Measurements from ENCODE around the gene PDE10A. TPM values are rescaled to one million over a fixed set of nuclear protein-coding genes. Genes with fewer than 3 reads are reported as not detected.

PDE10A gene
- polyA plus RNA-seq, 3 donors: not detected

- no peaks in the 10 kb centered on the region for H4K20me1 ChIP-seq (ENCODE audit: insufficient read depth, low read length)
- no peaks in the 10 kb centered on the region for H3K79me2 ChIP-seq (ENCODE audit: insufficient read depth, low read length)
- H3K4me1 ChIP-seq (ENCODE audit: control insufficient read depth in 1 of 2, insufficient read depth in 2 of 2, low read length in 2 of 2): no peaks in the 10 kb centered on the region
- DNase-seq: no peak
- H3K9me3 ChIP-seq (replicated peaks in 1 of 2; ENCODE audit: control insufficient read depth in 1 of 2, insufficient read depth in 1 of 2, low read length in 2 of 2): no peaks in the 10 kb centered on the region
- TF ChIP-seq, protein P1, sequence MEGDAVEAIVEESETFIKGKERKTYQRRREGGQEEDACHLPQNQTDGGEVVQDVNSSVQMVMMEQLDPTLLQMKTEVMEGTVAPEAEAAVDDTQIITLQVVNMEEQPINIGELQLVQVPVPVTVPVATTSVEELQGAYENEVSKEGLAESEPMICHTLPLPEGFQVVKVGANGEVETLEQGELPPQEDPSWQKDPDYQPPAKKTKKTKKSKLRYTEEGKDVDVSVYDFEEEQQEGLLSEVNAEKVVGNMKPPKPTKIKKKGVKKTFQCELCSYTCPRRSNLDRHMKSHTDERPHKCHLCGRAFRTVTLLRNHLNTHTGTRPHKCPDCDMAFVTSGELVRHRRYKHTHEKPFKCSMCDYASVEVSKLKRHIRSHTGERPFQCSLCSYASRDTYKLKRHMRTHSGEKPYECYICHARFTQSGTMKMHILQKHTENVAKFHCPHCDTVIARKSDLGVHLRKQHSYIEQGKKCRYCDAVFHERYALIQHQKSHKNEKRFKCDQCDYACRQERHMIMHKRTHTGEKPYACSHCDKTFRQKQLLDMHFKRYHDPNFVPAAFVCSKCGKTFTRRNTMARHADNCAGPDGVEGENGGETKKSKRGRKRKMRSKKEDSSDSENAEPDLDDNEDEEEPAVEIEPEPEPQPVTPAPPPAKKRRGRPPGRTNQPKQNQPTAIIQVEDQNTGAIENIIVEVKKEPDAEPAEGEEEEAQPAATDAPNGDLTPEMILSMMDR (IDR thresholded peaks at IDR 0.05): no peak
- no peaks in the 10 kb centered on the region for H3K36me3 ChIP-seq (replicated peaks in 1 of 2; ENCODE audit: control insufficient read depth in 1 of 2, insufficient read depth in 2 of 2, low read length in 2 of 2)
- WGBS (ENCODE audit: insufficient coverage): 95% methylated on average over 11 of the region's 11 CpGs
- no peaks in the 10 kb centered on the region for H3K27me3 ChIP-seq (ENCODE audit: control insufficient read depth in 2 of 2, insufficient read depth in 2 of 2, low read length in 2 of 2)
- no peak overlapping the region for H3K27ac ChIP-seq (ENCODE audit: low read depth in 1 of 2, low read length in 2 of 2)
- intact Hi-C loops (cut with micrococcal nuclease): no loop called here
- Mint-ChIP-seq H3K36me3 (no peaks in the 10 kb centered on the region), H3K4me1 (no peaks in the 10 kb centered on the region), H3K27me3 (ENCODE audit: low read depth in 3 of 3) (peaks cover 0 to 2% (median 2%) of the 10 kb centered on the region in 3 donors), H3K4me3 (no peak overlapping the region), H3K9me3 (peaks cover 0 to 4% (median 2%) of the 10 kb centered on the region in 7 donors), H3K27ac (no peak overlapping the region)
- H2AFZ ChIP-seq (ENCODE audit: insufficient read depth, low read depth, low read length, poor library complexity, severe bottlenecking): no peak overlapping the region
- no peak overlapping the region for H3K9ac ChIP-seq (ENCODE audit: insufficient read depth, low read length, poor library complexity, severe bottlenecking)
- H3K4me2 ChIP-seq (replicated peaks; ENCODE audit: extremely low read depth, low read length, poor library complexity, severe bottlenecking): no peak overlapping the region
- H3K4me3 ChIP-seq (replicated peaks in 1 of 3; ENCODE audit: low read depth in 2 of 3, low read length in 3 of 3): no peak overlapping the region
Measured at GRCh38 chr6:165701564-165702354, 38.7 kb upstream of the PDE10A start.

GRCh38 chr6:165701005-165701404 is 38.0 kb upstream of the PDE10A start:
- intact Hi-C loops (cut with micrococcal nuclease): no loop called here
- no peak overlapping the region for H3K27ac Mint-ChIP-seq
- H3K36me3 Mint-ChIP-seq: no peaks in the 10 kb centered on the region
- no peaks in the 10 kb centered on the region for H3K4me1 Mint-ChIP-seq
- DNase-seq: no peak
- Histone ChIP-seq H3K27me3 (ENCODE audit: control insufficient read depth in 2 of 2, insufficient read depth in 2 of 2, low read length in 2 of 2) (no peaks in the 10 kb centered on the region), H3K4me1 (ENCODE audit: control insufficient read depth in 1 of 2, insufficient read depth in 2 of 2, low read length in 2 of 2) (no peaks in the 10 kb centered on the region), H3K4me2 (replicated peaks; ENCODE audit: extremely low read depth, low read length, poor library complexity, severe bottlenecking) (no peak overlapping the region), H3K36me3 (replicated peaks in 1 of 2; ENCODE audit: control insufficient read depth in 1 of 2, insufficient read depth in 2 of 2, low read length in 2 of 2) (no peaks in the 10 kb centered on the region), H4K20me1 (ENCODE audit: insufficient read depth, low read length) (no peaks in the 10 kb centered on the region), H3K79me2 (ENCODE audit: insufficient read depth, low read length) (no peaks in the 10 kb centered on the region), H3K9ac (ENCODE audit: insufficient read depth, low read length, poor library complexity, severe bottlenecking) (no peak overlapping the region), H3K27ac (ENCODE audit: low read depth in 1 of 2, low read length in 2 of 2) (no peak overlapping the region), H3K9me3 (replicated peaks in 1 of 2; ENCODE audit: control insufficient read depth in 1 of 2, insufficient read depth in 1 of 2, low read length in 2 of 2) (no peaks in the 10 kb centered on the region), H2AFZ (ENCODE audit: insufficient read depth, low read depth, low read length, poor library complexity, severe bottlenecking) (no peak overlapping the region), H3K4me3 (replicated peaks in 1 of 3; ENCODE audit: low read depth in 2 of 3, low read length in 3 of 3) (no peak overlapping the region)
- H3K4me3 Mint-ChIP-seq: no peak overlapping the region
- WGBS (ENCODE audit: insufficient coverage): 90% methylated on average over 3 of the region's 4 CpGs
- H3K27me3 Mint-ChIP-seq (ENCODE audit: low read depth in 3 of 3): peaks cover 0 to 2% (median 2%) of the 10 kb centered on the region in 3 donors
- TF ChIP-seq, protein P1 (IDR thresholded peaks at IDR 0.05): no peak
- peaks cover 0 to 6% (median 2%) of the 10 kb centered on the region in 7 donors for H3K9me3 Mint-ChIP-seq

Measured in CD14-positive monocyte (primary cell).